H1 (cell line): ENCODE measurements around the gene CCP110. TPM values are rescaled to one million over a fixed set of nuclear protein-coding genes. Genes with fewer than 3 reads are reported as not detected.

ENCODE experiments used
- CTCF ChIA-PET: fragments of 300-600 bp; sonication (Branson Sonifier 250); formaldehyde crosslinking; loops from one replicate; lab custom pipeline; 2021; ENCODE audit not compliant: partially characterized antibody; lab: Charles Lee
- POLR2A ChIA-PET: fragments of 300-600 bp; sonication (Branson Sonifier 250); formaldehyde crosslinking; loops from one replicate; lab custom pipeline; 2021; ENCODE audit warnings: inconsistent platforms; ENCODE audit not compliant: partially characterized antibody; lab: Charles Lee
- DNase-seq, 2 experiments: peaks; one replicate each; pipeline versions ENCODE4 v3.0.0 to v3.0.0-alpha.2; 2010 to 2022; ENCODE audit warnings: low spot score in 2 of 2, low read depth in 1 of 2, mixed read lengths in 1 of 2
- FAIRE-seq: peaks from 2 replicates; lab custom pipeline; 2011; peaks lifted over from hg19 to GRCh38; lab: Jason Lieb, UNC
- H2AFZ ChIP-seq: 2 replicates; pipeline ENCODE4 v1.8.1; 2012; ENCODE audit warnings: low read length, inconsistent platforms
- H2AK5ac ChIP-seq: 2 replicates; pipeline ENCODE4 v1.6.1; 2013; ENCODE audit warnings: low read depth, low read length
- H2BK120ac ChIP-seq: replicated peaks from 2 replicates; pipeline ENCODE3; 2013; ENCODE audit warnings: low read depth, low read length, inconsistent platforms
- H2BK12ac ChIP-seq: 2 replicates; pipeline ENCODE4 v1.6.1; 2013; ENCODE audit warnings: low read depth, low read length
- H2BK15ac ChIP-seq: 2 replicates; pipeline ENCODE4 v1.6.1; 2013; ENCODE audit warnings: low read length
- H2BK20ac ChIP-seq: 2 replicates; pipeline ENCODE4 v1.6.1; 2013; ENCODE audit warnings: low read length
- H2BK5ac ChIP-seq: 2 replicates; pipeline ENCODE4 v1.6.1; 2013; ENCODE audit warnings: low read depth, low read length
- H3K14ac ChIP-seq: 2 replicates; pipeline ENCODE4 v1.6.1; 2013; ENCODE audit warnings: inconsistent platforms; ENCODE audit not compliant: insufficient read length
- H3K18ac ChIP-seq: 2 replicates; pipeline ENCODE4 v1.6.1; 2013; ENCODE audit warnings: low read length; ENCODE audit errors: extremely low read depth
- H3K23ac ChIP-seq: 2 replicates; pipeline ENCODE4 v1.6.1; 2013; ENCODE audit warnings: inconsistent platforms; ENCODE audit not compliant: insufficient read length
- H3K23me2 ChIP-seq: 2 replicates; pipeline ENCODE4 v1.6.1; 2013; ENCODE audit warnings: low read depth, low read length
- H3K27ac ChIP-seq: 2 replicates; pipeline ENCODE4 v1.6.1; 2011; ENCODE audit warnings: low read depth, low read length, inconsistent platforms
- H3K27me3 ChIP-seq, 4 experiments: replicated peaks in 1 of 4; 1 replicate in 1 of 4; 2 replicates in 3 of 4; pipeline versions ENCODE4 v1.6.1 to v1.8.1; 2011 to 2013; ENCODE audit warnings: low read length in 3 of 4, mild to moderate bottlenecking in 3 of 4, inconsistent platforms in 2 of 4, mixed read lengths in 2 of 4, moderate library complexity in 1 of 4; ENCODE audit not compliant: control insufficient read depth in 3 of 4, insufficient read depth in 3 of 4; ENCODE audit errors: extremely low read depth in 1 of 4
- H3K36me3 ChIP-seq, 4 experiments: 2 replicates each; pipeline versions ENCODE4 v1.6.1 to v1.8.1; 2011 to 2013; ENCODE audit warnings: mild to moderate bottlenecking in 4 of 4, low read length in 3 of 4, moderate library complexity in 2 of 4, control low read depth in 1 of 4, inconsistent platforms in 1 of 4; ENCODE audit not compliant: insufficient read depth in 4 of 4, control insufficient read depth in 2 of 4
- H3K4ac ChIP-seq: replicated peaks from 2 replicates; pipeline ENCODE3; 2013; ENCODE audit warnings: low read length, low read depth, mixed read lengths, inconsistent platforms; ENCODE audit not compliant: insufficient read length
- H3K4me1 ChIP-seq, 4 experiments: replicated peaks in 1 of 4; 1 replicate in 1 of 4; 2 replicates in 3 of 4; pipeline versions ENCODE4 v1.6.1 to v1.8.1; 2011 to 2013; ENCODE audit warnings: low read length in 3 of 4, inconsistent platforms in 2 of 4, mixed read lengths in 1 of 4; ENCODE audit not compliant: insufficient read depth in 4 of 4, control insufficient read depth in 3 of 4
- H3K4me2 ChIP-seq, 2 experiments: 2 replicates each; pipeline versions ENCODE4 v1.6.1 to v1.8.1; 2011 to 2013; ENCODE audit warnings: low read depth in 2 of 2, low read length in 2 of 2, control low read depth in 1 of 2, inconsistent platforms in 1 of 2, mild to moderate bottlenecking in 1 of 2; ENCODE audit not compliant: insufficient read depth in 1 of 2
- H3K4me3 ChIP-seq, 4 experiments: fragments of 200-600, 300-600 bp in 1 of 4; sonication (generic), shearing (Covaris generic), sonication (Bioruptor Twin) in 1 of 4; 2 replicates each; pipeline versions ENCODE4 v1.5.1 to v1.8.1; 2011 to 2016; ENCODE audit warnings: low read length in 4 of 4, low read depth in 3 of 4, control low read depth in 2 of 4, inconsistent platforms in 2 of 4, mild to moderate bottlenecking in 2 of 4, mixed read lengths in 1 of 4, moderate library complexity in 1 of 4; ENCODE audit not compliant: insufficient read depth in 2 of 4; ENCODE audit errors: extremely low read depth in 1 of 4
- H3K56ac ChIP-seq: replicated peaks from 2 replicates; pipeline ENCODE3; 2013; ENCODE audit warnings: low read depth, mild to moderate bottlenecking, mixed read lengths, low read length, inconsistent platforms; ENCODE audit not compliant: insufficient read length
- H3K79me1 ChIP-seq: 2 replicates; pipeline ENCODE4 v1.6.1; 2013; ENCODE audit warnings: low read depth, low read length, control low read depth
- H3K79me2 ChIP-seq, 2 experiments: 2 replicates each; pipeline versions ENCODE4 v1.6.1 to v1.8.1; 2012 to 2013; ENCODE audit warnings: low read length in 2 of 2, mild to moderate bottlenecking in 2 of 2, inconsistent platforms in 1 of 2; ENCODE audit not compliant: insufficient read depth in 2 of 2, control insufficient read depth in 1 of 2
- H3K9ac ChIP-seq, 4 experiments: replicated peaks in 1 of 4; 1 replicate in 1 of 4; 2 replicates in 3 of 4; pipeline versions ENCODE4 v1.6.1 to v1.8.1; 2011 to 2013; ENCODE audit warnings: low read depth in 3 of 4, low read length in 3 of 4, control low read depth in 2 of 4, mild to moderate bottlenecking in 2 of 4, moderate library complexity in 2 of 4, inconsistent platforms in 1 of 4; ENCODE audit errors: extremely low read depth in 1 of 4
- H3K9me3 ChIP-seq, 2 experiments: 2 replicates each; pipeline versions ENCODE4 v1.6.1 to v1.8.1; 2012 to 2013; ENCODE audit warnings: mild to moderate bottlenecking in 2 of 2, moderate library complexity in 2 of 2, control low read depth in 1 of 2, inconsistent platforms in 1 of 2, low read depth in 1 of 2, low read length in 1 of 2, mixed read lengths in 1 of 2; ENCODE audit not compliant: insufficient read depth in 2 of 2
- H4K20me1 ChIP-seq, 2 experiments: replicated peaks in 1 of 2; 2 replicates each; pipeline versions ENCODE3 to v1.8.1; 2011 to 2013; ENCODE audit warnings: inconsistent platforms in 2 of 2, low read length in 2 of 2, mild to moderate bottlenecking in 1 of 2; ENCODE audit not compliant: insufficient read depth in 2 of 2, control insufficient read depth in 1 of 2
- H4K5ac ChIP-seq: 2 replicates; pipeline ENCODE4 v1.6.1; 2013; ENCODE audit warnings: low read length, low read depth, mixed read lengths, inconsistent platforms; ENCODE audit not compliant: insufficient read length
- H4K8ac ChIP-seq: 2 replicates; pipeline ENCODE4 v1.8.0; 2013; ENCODE audit warnings: mild to moderate bottlenecking, moderate library complexity, low read length, inconsistent platforms; ENCODE audit not compliant: insufficient read depth; ENCODE audit errors: extremely low read depth
- H4K91ac ChIP-seq: replicated peaks from 2 replicates; pipeline ENCODE3; 2013; ENCODE audit warnings: low read length, mixed read lengths, inconsistent platforms; ENCODE audit not compliant: insufficient read length
- ASH2L ChIP-seq: fragments of 200-600, 300-600 bp; sonication (generic); IDR thresholded peaks from one replicate; pipeline ENCODE4 v1.7.1; 2017; ENCODE audit warnings: low read length
- SIX5 ChIP-seq: IDR thresholded peaks from 2 replicates; pipeline ENCODE4 v1.6.1; 2011; ENCODE audit warnings: mild to moderate bottlenecking, low read depth, low read length
- YY1 ChIP-seq: IDR thresholded peaks from 2 replicates; pipeline ENCODE4 v1.6.1; 2011; ENCODE audit warnings: low read depth, mild to moderate bottlenecking, low read length
- WGBS, 2 experiments: shearing (Covaris generic) in 1 of 2; methylation state at CpG; one replicate each; pipeline versions ENCODE4 v1.1.6 to v1.1.7; 2013 to 2015; ENCODE audit warnings: low lambda C conversion rate in 2 of 2, mixed read lengths in 2 of 2, inconsistent platforms in 1 of 2, low coverage in 1 of 2, missing lambda C conversion rate in 1 of 2; ENCODE audit not compliant: insufficient replicate concordance in 2 of 2, insufficient coverage in 1 of 2, insufficient read length in 1 of 2; ENCODE audit errors: extremely low coverage in 1 of 2, missing lambda C conversion rate in 1 of 2; 5-methylcytosine and 5-hydroxymethylcytosine counted together
- polyA plus RNA-seq, 7 experiments: library from polyadenylated mRNA; depleted of rRNA in 3 of 7; stranded (reverse) in 5 of 7; unstranded in 2 of 7; fragments of >200 nt in 5 of 7; fragments of 200-250 nt in 2 of 7; gene quantifications; 1 replicate in 5 of 7; 2 replicates in 1 of 7; 4 replicates in 1 of 7; pipeline versions ENCODE4 v1.2.1 to v1.2.3, GENCODE V29; 2011 to 2013; ENCODE audit warnings: missing spikeins in 2 of 7, mixed read lengths in 2 of 7
- total RNA-seq: library from RNA; stranded (reverse); fragmentation: NEBNext Ultra II Directional; extraction: Animal tissue kit (Norgen Biotek cat#: 25700); gene quantifications from 2 replicates; pipeline ENCODE4 v1.2.1, GENCODE V29; 2021

Gene CCP110
- total and polyA plus RNA-seq, 2 of the 8 experiments (the other 6 are each of a cell fraction or from before 2014, with no cell fraction given), result 3.2 to 19.8 TPM

GRCh38 chr16:19524616-19525384 is 1.1 kb downstream of the CCP110 start:
- H3K27ac ChIP-seq, result 0 out of 2 replicates have a peak overlapping the region, but pooled peaks have one; percentile 9
- H3K23me2 ChIP-seq, result peaks cover 8% of the 10 kb centered on the region
- no peak overlapping the region for H3K18ac ChIP-seq
- H4K5ac ChIP-seq, result no peak overlapping the region
- H4K8ac ChIP-seq, result no peak overlapping the region
- no peak overlapping the region; the same call in 1 of the 2 replicates for H2BK5ac ChIP-seq
- TF ChIP-seq ASH2L, result peak; percentile 5
- TF ChIP-seq YY1, result 0 out of 2 replicates have a peak, but pooled peaks have one; percentile 32
- no peak for TF ChIP-seq SIX5
- TF ChIP-seq, all 59 proteins: peak for 2
- H2BK120ac ChIP-seq, result no peak overlapping the region
- H2BK15ac ChIP-seq, result no peak overlapping the region
- H3K27me3 ChIP-seq, result no peaks in the 10 kb centered on the region
- H3K79me2 ChIP-seq, result peaks cover 3 to 42% of the 10 kb centered on the region in 2 experiments; a peak in 3 of 4 replicates
- H4K20me1 ChIP-seq, result no peaks in the 10 kb centered on the region
- no peak overlapping the region for H3K23ac ChIP-seq
- H2AFZ ChIP-seq, result peak overlapping the region; percentile 11; the same call in 1 of the 2 replicates
- H3K9me3 ChIP-seq, result no peaks in the 10 kb centered on the region
- WGBS, 2 experiments, result 10% methylated on average over 19 of the region's 19 CpGs; no CpG with 5 or more reads in 1 of the 2 experiments
- no peak overlapping the region for H2AK5ac ChIP-seq
- peak overlapping the region; percentile 84 to 92 (median 88) for H3K4me3 ChIP-seq
- peaks cover 0 to 17% (median 11%) of the 10 kb centered on the region in 4 experiments; a peak in 4 of 8 replicates for H3K36me3 ChIP-seq
- peaks cover 5% of the 10 kb centered on the region; the same call in 1 of the 2 replicates for H3K79me1 ChIP-seq
- no peak overlapping the region for H3K4ac ChIP-seq
- peak overlapping the region; percentile 89 to 99 for H3K4me2 ChIP-seq
- no peak overlapping the region for H3K56ac ChIP-seq
- H3K4me1 ChIP-seq, result peaks cover 5 to 17% (median 11%) of the 10 kb centered on the region in 4 experiments; a peak in 6 of 7 replicates
- FAIRE-seq, result no peak
- peak overlapping the region in 3 of 4 experiments; percentile 43 to 69 (median 59); a peak in 6 of 7 replicates for H3K9ac ChIP-seq
- DNase-seq, result no peak
- ChIA-PET CTCF (interaction anchor here (0.9 to 1.9 kb wide), 4 partner anchors 22 to 48 kb away, joined by 3 to 6 read pairs (median 5); partner anchors contain the start of gene VPS35L), POLR2A (interaction anchor here (0.9 to 3.5 kb wide), 7 partner anchors 9 to 457 kb away, joined by 3 to 31 read pairs (median 3); partner anchors contain the start of genes COQ7 and VPS35L)
- H3K14ac ChIP-seq, result no peak overlapping the region
- no peak overlapping the region for H2BK12ac ChIP-seq
- no peak overlapping the region for H2BK20ac ChIP-seq
- no peak overlapping the region for H4K91ac ChIP-seq
